Measurements from ENCODE around the gene MVK. TPM values are rescaled to one million over a fixed set of nuclear protein-coding genes. Genes with fewer than 3 reads are reported as not detected.

The MVK gene
- total and polyA plus RNA-seq, 2 of the 4 experiments (the other 2 are of a cell fraction) = 6.6 to 11.5 TPM

DNA sequence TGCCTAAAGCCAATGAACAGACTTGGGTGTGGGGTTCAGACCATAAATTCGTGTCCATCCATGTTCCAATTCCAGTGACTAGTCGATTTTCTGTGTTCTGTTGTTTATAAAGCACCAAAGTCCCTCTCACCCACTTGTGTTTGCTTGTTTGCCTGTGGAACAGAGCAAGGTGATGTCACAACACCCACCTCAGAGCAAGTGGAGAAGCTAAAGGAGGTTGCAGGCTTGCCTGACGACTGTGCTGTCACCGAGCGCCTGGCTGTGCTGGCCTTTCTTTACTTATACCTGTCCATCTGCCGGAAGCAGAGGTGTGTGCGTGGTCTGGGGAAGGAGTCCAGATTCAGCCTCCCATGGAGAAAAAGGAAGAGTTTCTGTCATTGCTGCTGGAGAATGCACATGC, 6.0 kb downstream of the MVK start:
- Histone ChIP-seq H3K36me3 (ENCODE audit: control insufficient read depth, insufficient read depth, low read length) (peaks cover 11% of the 10 kb centered on the region), H3K14ac (replicated peaks; ENCODE audit: low read depth, low read length) (no peak overlapping the region), H3K27ac (ENCODE audit: insufficient read depth, low read length) (no peak overlapping the region), H3K4me3 (ENCODE audit: insufficient read depth, low read depth, low read length) (no peak overlapping the region), H2AFZ (replicated peaks; ENCODE audit: low read length, poor library complexity) (no peak overlapping the region), H3K9me3 (ENCODE audit: control insufficient read depth, insufficient read depth, low read length) (no peaks in the 10 kb centered on the region), H3K4me1 (ENCODE audit: control insufficient read depth, insufficient read depth, low read length) (no peaks in the 10 kb centered on the region), H3K9ac (ENCODE audit: low read depth, low read length) (no peak overlapping the region), H3K79me1 (ENCODE audit: low read depth in 1 of 2, low read length in 2 of 2) (no peaks in the 10 kb centered on the region; a peak in 1 of 4 replicates), H2BK20ac (ENCODE audit: low read depth, low read length) (no peak overlapping the region), H4K20me1 (ENCODE audit: insufficient read depth, low read length) (no peaks in the 10 kb centered on the region), H4K5ac (ENCODE audit: low read depth, low read length) (no peak overlapping the region), H2AK5ac (ENCODE audit: low read depth, low read length) (no peak overlapping the region), H3K23ac (ENCODE audit: low read depth, low read length) (no peak overlapping the region), H3K4ac (ENCODE audit: low read depth, low read length) (no peak overlapping the region), H3K4me2 (ENCODE audit: low read depth, low read length) (no peak overlapping the region), H2AK9ac (replicated peaks; ENCODE audit: low read depth, low read length, poor library complexity) (no peak overlapping the region), H3K56ac (ENCODE audit: extremely low read depth, insufficient read depth, low read length) (no peak overlapping the region), H2BK120ac (ENCODE audit: low read depth, low read length) (no peak overlapping the region), H2BK15ac (ENCODE audit: low read depth, low read length) (no peak overlapping the region), H3K18ac (ENCODE audit: low read depth, low read length) (no peak overlapping the region), H3K9me1 (ENCODE audit: insufficient read depth, low read length) (0 out of 2 replicates have a peak, but pooled peaks cover 6% of the 10 kb centered on the region), H3K27me3 (ENCODE audit: control insufficient read depth, insufficient read depth, low read length) (no peaks in the 10 kb centered on the region), H4K8ac (ENCODE audit: low read depth in 2 of 2, low read length in 2 of 2) (no peak overlapping the region), H2BK5ac (ENCODE audit: low read depth, low read length, poor library complexity, severe bottlenecking) (no peak overlapping the region), H4K91ac (ENCODE audit: insufficient read depth, low read depth, low read length) (no peak overlapping the region)
- ChIA-PET POLR2A (ENCODE audit: unreplicated experiment) (no interaction called here), CTCF (no interaction called here)
- TF ChIP-seq CEBPB (IDR thresholded peaks at IDR 0.05; ENCODE audit: low read depth, low read length) (no peak), NFE2L2 (IDR thresholded peaks at IDR 0.05; ENCODE audit: low read depth, low read length) (no peak), MAFK (IDR thresholded peaks at IDR 0.05; ENCODE audit: low read depth, low read length) (no peak), RAD21 (IDR thresholded peaks at IDR 0.05; ENCODE audit: low read length) (no peak), BHLHE40 (IDR thresholded peaks at IDR 0.05; ENCODE audit: low read depth, low read length) (no peak), POLR2A (IDR thresholded peaks at IDR 0.05; ENCODE audit: low read depth, low read length) (no peak), RFX5 (IDR thresholded peaks at IDR 0.05; ENCODE audit: low read depth, low read length) (no peak), FOS (IDR thresholded peaks at IDR 0.05; ENCODE audit: low read depth, low read length) (no peak), RCOR1 (IDR thresholded peaks at IDR 0.05; ENCODE audit: insufficient replicate concordance, low read length) (no peak), CHD1 (IDR thresholded peaks at IDR 0.05; ENCODE audit: low read depth, low read length) (no peak), MXI1 (IDR thresholded peaks at IDR 0.05; ENCODE audit: borderline replicate concordance, low read depth, low read length) (no peak), MAZ (IDR thresholded peaks at IDR 0.05; ENCODE audit: borderline replicate concordance, low read depth, low read length) (no peak), SMC3 (IDR thresholded peaks at IDR 0.05; ENCODE audit: low read depth, low read length) (no peak)
- TF ChIP-seq, protein P1, sequence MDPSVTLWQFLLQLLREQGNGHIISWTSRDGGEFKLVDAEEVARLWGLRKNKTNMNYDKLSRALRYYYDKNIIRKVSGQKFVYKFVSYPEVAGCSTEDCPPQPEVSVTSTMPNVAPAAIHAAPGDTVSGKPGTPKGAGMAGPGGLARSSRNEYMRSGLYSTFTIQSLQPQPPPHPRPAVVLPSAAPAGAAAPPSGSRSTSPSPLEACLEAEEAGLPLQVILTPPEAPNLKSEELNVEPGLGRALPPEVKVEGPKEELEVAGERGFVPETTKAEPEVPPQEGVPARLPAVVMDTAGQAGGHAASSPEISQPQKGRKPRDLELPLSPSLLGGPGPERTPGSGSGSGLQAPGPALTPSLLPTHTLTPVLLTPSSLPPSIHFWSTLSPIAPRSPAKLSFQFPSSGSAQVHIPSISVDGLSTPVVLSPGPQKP (IDR thresholded peaks at IDR 0.05; ENCODE audit: borderline replicate concordance, low read depth, low read length) = no peak
- TF ChIP-seq, protein P2, sequence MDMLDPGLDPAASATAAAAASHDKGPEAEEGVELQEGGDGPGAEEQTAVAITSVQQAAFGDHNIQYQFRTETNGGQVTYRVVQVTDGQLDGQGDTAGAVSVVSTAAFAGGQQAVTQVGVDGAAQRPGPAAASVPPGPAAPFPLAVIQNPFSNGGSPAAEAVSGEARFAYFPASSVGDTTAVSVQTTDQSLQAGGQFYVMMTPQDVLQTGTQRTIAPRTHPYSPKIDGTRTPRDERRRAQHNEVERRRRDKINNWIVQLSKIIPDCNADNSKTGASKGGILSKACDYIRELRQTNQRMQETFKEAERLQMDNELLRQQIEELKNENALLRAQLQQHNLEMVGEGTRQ (IDR thresholded peaks at IDR 0.05; ENCODE audit: low read depth, low read length) = no peak
- TF ChIP-seq, protein P3, sequence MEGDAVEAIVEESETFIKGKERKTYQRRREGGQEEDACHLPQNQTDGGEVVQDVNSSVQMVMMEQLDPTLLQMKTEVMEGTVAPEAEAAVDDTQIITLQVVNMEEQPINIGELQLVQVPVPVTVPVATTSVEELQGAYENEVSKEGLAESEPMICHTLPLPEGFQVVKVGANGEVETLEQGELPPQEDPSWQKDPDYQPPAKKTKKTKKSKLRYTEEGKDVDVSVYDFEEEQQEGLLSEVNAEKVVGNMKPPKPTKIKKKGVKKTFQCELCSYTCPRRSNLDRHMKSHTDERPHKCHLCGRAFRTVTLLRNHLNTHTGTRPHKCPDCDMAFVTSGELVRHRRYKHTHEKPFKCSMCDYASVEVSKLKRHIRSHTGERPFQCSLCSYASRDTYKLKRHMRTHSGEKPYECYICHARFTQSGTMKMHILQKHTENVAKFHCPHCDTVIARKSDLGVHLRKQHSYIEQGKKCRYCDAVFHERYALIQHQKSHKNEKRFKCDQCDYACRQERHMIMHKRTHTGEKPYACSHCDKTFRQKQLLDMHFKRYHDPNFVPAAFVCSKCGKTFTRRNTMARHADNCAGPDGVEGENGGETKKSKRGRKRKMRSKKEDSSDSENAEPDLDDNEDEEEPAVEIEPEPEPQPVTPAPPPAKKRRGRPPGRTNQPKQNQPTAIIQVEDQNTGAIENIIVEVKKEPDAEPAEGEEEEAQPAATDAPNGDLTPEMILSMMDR (conservative IDR thresholded peaks at IDR 0.05; ENCODE audit: low read depth, low read length) = no peak
- DNase-seq (no peak), ATAC-seq (ENCODE audit: low read depth) (no peak)
- dilution Hi-C loops (cut with HindIII; ENCODE audit: low sequenced_read_pairs, unreplicated experiment) (no loop called here), intact Hi-C loops (cut with micrococcal nuclease) (no loop called here), in situ Hi-C loops (cut with MboI; ENCODE audit: low sequenced_read_pairs) (no loop called here)
- WGBS, 2 experiments (ENCODE audit: extremely low coverage in 2 of 2, insufficient read length in 1 of 2) = no CpG with 5 or more reads among the region's 7 CpGs
- no TSS peak for BruUV-seq (replicated peaks)
